ENCODE measurements around the gene PUS3.
"Not testable (repeated sequence)": the region's sequence is repeated elsewhere in the genome, so short reads cannot be mapped to it uniquely, and the experiment has no call there.

The PUS3 gene

DNA sequence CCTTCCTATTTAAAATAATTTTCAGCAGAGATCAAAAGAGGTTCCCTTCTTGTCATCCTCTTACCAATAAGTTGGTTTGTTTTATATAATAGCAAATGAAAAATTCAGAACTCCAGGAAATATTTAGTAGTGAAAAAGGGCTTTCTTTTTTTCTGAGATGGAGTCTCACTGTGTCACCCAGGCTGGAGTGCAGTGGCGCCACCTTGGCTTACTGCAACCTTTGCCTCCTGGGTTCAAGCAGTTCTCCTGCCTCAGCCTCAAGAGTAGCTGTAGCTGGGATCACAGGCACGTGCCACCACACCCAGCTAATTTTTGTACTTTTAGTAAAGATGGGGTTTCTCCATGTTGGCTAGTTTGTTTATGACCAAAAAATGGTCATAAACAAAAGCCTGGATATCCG lies 11.6 kb upstream of the PUS3 start:
- DNase-seq: not testable (repeated sequence)

DNA sequence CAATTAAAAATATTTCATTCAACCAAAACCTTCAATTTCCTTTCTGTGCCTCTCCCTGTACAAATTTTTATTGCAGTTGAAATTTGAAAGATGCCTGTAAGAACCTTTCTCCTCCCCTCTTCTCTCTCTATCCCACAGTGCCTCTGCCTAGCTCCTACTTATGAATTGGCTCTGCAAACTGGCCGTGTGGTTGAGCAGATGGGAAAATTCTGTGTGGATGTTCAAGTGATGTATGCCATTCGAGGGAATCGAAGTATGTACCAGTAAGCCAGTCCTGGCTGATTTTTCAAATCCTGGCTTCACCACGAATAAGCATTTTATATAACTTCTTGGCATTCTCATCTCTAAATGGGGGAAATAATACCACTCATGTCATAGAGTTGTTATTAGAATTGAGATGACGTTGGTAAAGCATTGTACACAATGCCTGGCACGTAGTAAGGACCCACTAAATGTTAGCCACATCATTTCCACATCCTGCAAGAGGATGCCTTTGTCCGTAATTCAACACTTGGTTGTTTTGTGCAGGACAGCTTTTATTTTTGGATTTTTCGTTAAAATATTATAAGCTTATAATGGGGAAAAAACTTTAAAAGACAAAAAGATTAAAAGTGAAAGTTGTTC lies 7.3 kb upstream of the PUS3 start:
- no peak for DNase-seq

DNA sequence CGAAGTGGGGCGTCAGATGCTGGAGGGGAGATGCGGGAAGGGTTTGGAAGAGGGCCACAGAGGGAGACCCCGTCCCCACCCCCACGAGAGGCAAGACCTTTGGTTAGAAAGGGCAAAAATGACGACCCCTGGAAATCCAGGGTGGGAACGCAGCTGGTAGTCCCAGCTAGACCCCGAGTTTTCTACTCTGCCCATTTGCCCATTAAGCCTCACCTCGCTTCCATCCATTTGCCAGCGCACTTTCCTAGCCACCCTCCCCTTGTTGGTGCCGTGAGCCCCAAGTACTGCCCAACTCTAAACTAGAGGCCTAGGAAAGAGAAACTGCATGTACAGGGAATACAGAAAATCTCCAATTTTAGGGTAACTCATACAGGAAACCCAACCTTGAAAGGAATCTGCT lies 1.7 kb upstream of the PUS3 start:
- no peak for DNase-seq

DNA sequence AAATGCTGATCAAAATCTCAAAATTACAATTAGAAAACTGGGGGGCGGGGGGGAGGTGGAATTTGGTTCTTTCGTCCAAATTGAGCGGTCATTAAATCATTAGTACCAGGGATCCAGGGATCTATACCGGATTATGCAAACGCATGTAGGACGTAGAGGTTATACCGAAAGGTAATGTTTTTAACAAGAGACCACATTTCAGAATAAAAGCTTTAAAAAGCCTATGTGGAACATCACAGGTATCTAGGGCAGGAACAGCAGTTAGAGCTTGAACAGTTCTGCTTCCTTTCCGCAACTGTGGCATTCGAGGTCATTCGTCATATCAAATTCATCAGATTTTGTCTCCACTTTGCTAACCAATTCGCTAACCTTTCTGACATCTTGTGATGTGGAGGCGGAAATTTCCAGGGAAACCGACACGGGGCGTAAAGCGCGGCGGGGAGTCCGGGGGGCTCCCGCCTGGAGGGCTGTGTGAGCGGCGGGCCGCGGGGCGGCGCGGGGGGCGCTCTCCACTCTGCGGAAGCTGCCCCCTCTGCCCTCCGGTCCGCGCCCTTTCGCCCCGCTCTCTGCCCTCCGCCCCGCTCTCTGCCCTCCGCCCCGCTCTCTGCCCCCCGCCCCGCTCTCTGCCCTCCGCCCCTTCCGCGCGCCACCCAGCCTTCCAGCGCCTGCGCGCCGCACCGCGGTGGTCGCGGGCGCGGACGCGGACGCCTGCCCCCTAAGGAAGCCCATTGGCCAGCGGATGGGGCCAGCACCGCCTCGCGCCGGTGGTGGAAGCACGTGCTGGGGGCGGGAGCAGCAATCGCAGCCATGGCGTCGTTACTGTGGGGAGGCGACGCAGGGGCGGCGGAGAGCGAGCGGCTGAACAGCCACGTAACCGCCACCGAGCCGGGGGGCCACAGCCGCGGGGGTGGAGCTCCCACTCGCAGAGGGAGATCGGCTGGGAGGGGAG lies 979 bp upstream of the PUS3 start, which contains the start of gene DDX25:
TSS of gene DDX25 (plus strand) at position 798 of the 949 bp plus-strand sequence. CDS start at position 808, 10 bp downstream.
- peak in 1 of 2 donors; percentile 30 for DNase-seq

DNA sequence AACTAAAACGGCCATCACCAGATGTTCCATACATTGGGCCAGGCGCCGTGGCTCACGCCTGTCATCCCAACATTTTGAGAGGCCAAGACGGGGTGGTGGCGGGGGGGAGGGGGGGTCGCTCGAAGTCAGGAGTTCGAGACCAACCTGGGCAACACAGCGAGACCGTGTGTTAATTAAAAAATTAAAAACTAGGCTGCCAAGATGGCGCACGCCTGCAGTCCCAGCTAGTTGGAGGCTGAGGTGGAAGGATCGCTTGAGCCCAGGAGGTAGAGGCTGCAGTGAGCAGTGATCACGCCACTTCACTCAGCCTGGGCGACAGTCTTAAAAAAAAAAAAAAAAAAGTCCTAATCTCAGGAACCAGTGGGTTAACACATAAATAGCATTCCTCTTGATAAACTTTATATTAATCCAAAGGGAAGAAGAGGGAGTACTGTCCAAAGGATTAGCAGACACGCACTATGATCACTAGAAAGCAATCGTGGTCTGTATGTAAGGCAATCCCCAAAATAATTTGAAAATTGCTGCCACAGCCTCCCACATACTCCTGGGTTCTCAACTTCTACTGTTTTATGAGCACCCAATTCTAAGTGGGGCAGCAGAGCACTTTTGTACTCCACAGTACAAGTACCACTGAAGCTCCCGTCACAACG lies 604 bp downstream of the PUS3 start:
- no peak for DNase-seq

DNA sequence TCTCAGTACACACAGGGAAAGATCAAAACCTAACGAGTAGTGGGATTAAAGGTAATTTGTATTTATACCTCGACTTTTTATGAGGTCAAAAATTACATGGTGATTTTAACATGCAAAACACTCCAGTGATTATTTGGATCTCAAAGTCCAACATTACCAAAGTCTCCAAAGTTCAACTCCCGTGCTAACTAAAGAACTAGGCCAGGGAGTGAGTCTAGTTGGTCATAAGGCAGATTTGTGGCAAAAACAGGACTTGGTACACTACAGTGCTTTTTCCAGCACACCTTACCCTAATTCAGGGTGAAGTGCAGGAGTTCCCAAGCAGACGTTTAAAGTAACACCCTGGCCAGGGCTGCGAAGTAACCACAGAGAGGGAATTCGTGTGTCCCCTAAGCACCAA lies 1.1 kb downstream of the PUS3 start:
- no peak for DNase-seq

DNA sequence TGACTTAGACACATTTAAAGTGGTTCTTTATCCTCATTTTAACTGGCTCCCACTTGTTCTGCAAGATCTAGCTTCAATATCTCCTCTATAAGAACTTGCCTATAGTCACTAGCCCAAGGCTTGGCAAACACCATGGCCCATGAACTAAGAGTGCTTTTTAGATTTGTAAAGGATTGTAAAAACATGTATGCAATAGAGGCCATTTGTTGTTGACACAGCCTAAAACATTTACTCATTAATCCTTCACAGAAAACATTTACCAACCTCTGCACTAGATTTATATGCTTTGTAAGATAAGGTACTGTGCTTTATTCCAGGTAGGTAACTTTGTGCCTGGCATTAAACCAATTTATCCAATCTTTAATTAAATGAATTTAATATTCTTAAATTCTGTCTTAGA lies 10.0 kb downstream of the PUS3 start:
- DNase-seq: no peak

DNA sequence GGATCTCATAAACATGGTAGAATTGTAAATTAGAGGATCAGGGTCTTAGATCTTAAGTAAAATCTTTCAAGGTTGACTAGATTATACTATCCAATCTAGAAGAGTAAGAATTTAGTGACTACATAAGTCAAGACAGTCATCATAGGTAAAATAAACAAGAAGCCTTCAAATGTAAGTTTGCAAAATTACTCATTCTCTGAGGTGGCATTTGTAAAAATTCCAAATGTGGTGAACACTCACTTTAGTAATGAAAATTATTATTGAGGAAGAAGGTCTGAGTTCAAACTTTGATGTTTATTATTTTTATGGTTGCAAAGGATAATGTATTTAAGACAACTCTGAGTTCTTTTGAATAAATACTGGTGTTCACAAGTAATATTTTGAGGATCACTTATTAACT lies 10.9 kb downstream of the PUS3 start:
- no peak for DNase-seq

DNA sequence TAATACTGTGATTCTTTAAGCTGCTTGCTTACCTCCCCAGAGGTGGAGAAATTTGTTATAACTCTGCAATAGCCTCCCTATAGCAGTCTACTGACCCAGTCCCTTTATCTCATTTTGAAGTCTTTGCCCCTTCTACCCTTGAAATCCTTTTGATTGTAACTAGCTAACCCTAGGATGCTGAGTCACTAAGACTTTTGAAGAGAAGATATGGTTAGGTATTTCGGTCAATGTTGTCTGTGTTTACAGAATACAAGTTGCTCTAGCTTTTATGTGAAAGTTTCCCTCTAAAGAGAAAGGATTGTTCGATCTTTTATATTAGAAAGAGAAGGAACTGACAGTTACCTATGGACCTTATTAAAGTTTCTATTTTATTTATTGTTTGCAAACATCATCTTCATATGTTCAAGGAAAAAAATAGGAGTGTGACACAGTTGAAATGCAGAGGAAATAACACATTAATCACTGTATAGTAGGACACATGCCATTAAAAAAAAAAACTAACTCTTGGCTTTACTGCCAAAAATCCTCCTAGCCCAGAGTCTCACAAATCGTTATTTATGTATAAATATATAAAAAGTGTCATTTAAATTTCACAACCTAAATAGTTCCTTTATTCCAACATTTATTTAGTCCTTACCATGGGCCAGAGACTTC lies 12.4 kb downstream of the PUS3 start:
- DNase-seq: no peak

DNA sequence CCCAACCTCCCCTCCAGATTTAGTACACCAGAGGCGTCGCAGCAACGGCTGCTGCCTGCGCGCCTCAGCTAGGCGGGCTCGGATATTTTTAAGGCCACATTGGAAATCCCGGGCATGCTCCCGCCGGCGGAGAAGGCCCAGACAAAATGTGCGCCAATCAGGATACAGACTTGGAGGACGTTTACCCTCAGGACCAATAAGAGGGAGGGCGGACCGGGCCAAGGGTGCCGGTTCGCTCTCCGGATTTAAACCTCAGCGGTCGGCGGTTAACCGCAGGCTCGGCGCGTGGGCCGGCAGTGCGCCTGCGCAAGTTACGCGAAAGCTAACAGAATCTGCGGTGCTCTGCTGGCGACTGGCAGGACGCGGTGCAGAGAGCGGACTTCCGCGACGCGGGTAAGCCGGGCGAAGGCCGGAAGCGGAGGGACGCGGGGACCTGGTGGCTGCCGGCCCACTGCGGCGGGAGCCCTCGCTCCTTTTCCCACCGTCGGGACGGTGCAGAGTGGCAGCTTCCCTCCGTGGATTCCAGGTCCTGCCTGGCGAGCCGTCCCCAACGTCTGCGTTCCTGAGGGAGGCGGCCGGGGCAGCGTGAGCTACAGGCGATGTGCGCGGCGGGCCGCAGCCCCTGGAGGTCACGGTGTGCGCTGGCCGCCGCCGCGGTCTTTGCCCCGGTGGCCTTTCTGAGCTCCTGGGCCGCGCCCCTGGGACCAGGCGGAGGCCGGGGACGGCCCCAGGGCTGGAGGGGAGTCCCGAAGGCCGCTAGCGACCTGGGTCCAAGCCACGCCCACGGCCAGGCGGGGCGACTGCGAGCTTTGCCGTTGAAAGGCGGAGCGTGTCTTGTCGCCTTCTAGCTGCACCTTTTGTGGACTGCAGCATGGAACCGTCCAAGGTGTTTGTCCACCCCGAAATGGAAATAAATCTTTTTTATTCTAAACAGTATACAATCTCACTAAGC lies 15.4 kb downstream of the PUS3 start, which contains the start of gene HYLS1:
TSS of gene HYLS1 (plus strand) at position 296 of the 952 bp plus-strand sequence. CDS start 11,701 bp downstream, outside the sequence.
- peak; percentile 95 to 96 for DNase-seq

DNA sequence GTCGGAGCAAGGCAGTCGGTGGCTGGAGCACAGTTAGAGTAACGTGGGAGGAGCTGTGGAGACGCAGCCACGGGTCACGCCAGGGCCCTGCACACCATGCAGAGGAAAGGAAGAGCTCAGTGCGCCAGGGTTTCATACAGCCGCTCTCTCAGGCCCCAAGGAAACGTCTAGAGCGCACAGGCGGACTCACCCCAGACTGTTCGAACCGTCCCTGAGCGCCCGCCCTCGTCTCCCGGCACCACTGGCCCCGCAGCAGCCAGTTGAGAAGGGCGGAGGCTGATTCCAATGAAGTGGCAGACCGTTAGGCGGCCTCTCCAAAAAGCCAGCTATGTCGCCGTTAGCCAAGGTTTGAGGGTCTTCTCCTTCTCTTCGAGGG lies 16.0 kb downstream of the PUS3 start:
- no peak for DNase-seq

DNA sequence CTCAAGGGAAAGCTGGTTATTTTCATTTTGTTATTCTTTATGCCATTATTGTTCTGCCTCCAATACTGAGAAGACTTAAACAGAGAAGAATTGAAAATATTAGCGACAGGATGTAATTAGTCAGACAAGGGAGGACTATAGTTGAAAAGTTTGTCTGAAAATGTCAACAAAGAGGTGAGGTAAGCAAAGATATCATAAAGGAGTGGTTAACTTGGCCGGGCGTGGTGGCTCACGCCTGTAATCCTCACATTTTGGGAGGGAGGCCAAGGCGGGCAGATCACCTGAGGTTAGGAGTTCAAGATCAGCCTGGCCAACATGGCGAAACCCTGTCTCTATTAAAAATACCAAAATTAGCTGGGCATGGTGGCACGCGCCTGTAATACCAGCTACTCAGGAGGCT lies 19.6 kb downstream of the PUS3 start:
- DNase-seq: no peak

DNA sequence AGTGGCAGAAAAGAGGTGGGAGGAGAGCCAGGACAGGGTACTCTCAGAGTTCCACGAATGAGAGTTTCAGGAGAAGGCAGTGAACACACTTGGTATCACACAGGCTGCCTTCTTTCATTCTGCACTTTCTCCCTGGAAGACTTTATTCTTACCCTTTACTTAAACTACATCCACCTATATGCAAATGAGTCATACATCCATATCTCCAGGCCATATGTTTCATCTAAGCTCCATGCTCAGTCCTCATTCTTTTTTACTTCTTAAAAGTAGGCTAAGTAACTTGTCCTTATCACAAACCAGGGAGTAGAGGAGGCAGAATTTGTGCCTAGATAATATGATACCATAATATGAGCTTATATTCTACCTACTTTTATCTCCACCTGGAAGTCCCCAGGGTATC lies 21.7 kb downstream of the PUS3 start:
- DNase-seq: no peak

DNA sequence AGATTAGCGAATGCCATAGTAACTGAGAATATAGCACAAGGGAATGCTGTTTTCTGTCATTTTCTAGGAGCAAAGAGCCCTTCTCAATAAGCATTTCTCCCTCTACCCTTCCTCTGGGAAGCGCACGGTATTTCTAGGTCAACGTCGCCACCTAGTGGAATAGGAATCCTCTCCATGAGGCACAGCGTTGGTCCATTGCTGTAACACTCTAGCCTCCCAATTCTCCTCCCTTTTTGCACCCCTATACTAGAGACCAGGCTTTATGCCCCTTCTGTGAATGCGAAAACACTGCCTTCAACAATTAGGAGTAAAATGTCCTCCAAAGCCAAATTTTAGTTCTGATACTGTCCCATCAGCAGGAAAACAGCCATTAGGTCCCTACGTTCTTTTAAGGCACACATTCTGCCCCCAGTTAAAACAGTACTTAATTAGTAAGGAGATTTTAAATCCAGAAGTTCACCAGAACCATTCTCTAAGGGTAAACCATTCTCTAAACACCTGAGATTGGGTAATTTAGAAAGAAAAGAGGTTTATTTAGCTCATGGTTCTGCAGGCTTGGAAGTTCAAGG lies 28.4 kb downstream of the PUS3 start:
- peak; percentile 31 to 54 for DNase-seq

DNA sequence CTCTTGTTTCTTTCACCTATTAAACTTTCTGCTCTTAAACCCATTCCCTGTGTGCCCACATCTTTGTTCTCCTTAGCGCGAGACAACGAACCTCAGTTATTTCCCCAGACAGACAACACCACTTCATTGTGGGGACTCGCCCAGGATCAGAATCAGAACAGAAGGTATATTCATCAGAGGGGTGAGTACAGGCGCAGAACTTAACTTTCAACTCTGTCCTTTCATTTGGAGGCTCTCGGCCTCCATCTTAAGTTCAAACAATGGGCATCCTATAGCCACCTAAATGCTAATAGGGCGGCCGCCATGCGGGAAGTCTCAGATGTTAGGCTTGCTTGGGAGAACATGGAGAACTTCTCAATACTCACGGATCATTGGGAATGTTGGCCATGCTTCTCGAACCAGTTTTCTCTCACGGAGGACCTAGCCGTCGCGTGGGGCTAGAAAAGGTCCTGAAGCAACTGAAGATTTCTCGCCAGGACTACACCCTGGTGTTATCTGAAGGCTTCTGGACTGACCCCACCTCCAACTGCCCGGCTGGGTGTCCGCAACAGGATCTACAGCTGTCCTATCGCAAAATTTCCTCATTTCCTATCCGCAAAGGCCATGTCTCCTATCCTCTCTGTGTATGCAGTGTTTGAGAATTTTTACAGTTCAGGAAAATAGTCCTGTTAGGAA lies 29.0 kb downstream of the PUS3 start:
- no peak for DNase-seq

DNA sequence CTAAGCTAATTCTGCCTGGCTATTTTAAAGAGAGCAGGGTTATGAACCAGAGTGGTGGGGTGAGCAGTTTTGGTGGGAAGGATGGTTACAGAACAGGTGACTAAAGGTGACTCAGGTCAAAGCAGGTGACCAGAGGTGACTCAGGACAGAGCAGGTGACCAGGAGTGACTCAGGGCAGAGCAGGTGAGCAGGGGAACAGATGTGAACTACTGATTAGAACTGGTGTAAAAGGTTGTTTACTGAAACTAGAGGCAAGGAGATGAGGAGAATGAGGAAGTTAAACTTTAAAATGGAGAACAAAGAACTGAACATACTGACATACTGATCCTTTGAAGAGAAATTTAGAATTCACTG lies 30.9 kb downstream of the PUS3 start:
- DNase-seq: no peak

DNA sequence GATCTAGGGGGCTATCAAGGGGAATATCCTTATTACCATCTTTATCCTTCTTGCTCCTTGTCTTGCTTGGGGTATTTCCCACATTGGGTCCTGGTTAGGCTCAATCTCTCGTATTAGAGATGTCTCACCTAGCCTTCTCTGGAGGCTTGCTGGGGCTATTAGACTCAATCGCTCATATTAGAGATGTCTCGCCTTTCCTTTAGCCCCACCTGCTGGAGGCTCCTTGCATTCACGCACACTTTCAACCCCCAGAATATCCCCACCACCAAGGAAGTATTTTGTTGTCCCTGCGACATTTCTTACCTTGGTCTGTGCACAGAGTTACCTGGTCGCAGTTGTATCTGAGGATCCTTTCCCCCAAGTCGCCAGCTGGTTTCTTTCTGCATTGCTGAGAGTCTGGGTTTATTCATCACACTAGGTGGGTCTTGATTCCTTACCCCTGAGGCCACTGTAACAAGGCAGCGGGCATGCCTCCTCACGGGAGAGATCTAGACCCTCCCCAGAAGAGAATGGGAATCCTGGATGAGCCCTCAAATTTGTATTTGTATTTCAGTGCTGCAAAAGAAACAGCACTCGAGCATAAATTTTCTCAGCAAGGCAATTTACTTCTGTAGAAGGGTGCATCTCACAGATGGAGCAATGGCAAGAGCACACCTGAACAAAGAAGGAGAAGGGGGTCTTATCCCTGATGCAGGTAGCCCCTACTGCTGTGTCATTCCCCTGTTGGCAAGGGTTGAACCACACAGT lies 31.4 kb downstream of the PUS3 start:
- DNase-seq: peak in 1 of 2 donors; percentile 28

DNA sequence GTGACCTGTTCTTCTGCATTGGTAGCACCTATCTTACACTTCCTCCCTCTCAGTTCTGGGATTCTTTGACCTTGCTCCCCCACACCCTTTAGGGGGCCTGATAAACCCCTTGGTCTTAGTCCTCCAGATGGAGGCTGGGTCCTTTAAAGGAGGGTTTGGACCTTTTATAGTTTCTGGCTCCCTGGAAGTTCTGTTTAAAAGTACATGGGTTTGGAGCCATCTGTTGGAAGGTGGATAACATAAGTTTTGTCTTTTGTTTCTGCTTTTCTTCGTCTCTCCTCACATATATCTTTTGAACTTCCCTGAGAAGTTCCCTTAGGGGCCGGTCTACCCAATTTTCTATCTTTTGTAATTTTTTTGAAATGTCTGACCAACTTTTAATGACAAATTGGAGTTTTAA lies 33.5 kb downstream of the PUS3 start:
- no peak for DNase-seq

DNA sequence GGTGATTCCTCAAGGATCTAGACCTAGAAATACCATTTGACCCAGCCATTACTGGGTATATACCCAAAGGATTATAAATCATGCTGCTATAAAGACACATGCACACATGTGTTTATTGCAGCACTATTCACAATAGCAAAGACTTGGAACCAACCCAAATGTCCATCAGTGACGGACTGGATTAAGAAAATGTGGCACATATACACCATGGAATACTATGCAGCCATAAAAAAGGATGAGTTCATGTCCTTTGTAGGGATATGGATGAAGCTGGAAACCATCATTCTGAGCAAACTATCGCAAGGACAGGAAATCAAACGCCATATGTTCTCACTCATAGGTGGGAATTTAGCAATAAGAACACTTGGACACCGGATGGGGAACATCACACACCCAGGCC lies 37.7 kb downstream of the PUS3 start:
- DNase-seq: not testable (repeated sequence)

DNA sequence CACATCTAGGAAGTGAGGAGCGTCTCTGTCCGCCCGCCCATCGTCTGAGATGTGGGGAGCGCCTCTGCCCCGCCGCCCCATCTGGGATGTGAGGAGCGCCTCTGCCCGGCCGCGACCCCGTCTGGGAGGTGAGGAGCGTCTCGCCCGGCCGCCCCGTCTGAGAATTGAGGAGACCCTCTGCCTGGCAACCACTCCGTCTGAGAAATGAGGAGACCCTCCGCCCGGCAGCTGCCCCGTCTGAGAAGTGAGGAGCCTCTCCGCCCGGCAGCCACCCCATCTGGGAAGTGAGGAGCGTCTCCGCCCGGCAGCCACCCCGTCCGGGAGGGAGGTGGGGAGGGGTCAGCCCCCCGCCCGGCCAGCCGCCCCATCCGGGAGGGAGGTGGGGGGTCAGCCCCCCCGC lies 40.2 kb downstream of the PUS3 start:
- not testable (repeated sequence) for DNase-seq

Data from CD4-positive, alpha-beta T cell treated with Interferon alpha-2 for 1 hour (primary cell).